Activated naive CD4-positive, alpha-beta T cell (primary cell): ENCODE results near the gene R3HDM1.
"Not testable (repeated sequence)": the region's sequence is repeated elsewhere in the genome, so short reads cannot be mapped to it uniquely, and the experiment has no call there.

Experiments used
- DNase-seq, 4 experiments: peaks; one replicate each; lab custom pipeline; 2025; lab: John Stamatoyannopoulos, UW

Gene R3HDM1

GRCh38 chr2:135570884-135571283, 39.6 kb downstream of the R3HDM1 start:
- no peak for DNase-seq

- DNase-seq: no peak
Measured at GRCh38 chr2:135573620-135574019, 42.3 kb downstream of the R3HDM1 start.

DNA sequence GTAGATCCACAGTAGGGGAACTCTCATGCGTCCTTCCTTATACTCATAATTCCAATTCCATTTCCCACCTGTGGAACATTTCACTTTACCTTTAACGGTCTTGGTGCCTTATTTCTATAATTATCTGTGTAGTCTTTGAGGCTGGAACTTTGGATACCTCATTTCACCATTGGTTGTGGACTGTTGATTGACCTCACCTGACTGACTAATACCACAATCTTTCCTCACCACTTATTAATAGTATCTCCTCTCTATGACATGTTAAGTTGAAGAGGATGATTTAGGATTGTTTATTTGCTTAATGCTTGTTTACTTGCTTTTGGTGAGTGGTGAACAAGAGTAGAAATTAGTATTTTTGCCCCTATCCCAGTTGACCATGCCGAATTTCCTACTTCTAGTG, 50.0 kb downstream of the R3HDM1 start:
- DNase-seq: no peak

DNA sequence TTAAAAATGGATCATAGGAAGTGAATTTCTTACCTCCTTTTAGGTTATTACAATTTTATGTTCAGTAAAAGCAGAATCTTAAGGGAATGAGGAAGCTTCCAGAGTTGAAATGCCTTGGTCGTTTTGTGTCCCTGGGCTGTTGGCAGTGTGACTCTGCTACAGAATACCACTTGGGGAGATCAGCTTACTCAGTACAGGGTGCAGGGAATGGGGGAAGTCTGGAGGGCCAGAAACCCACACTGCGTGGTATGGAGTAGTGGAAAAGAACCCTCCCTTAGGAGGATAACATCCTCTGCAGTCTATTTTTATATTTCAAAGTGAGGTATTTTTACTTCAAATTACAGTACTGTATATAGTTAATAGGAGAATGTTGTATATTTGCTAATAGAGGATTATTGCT, 51.1 kb downstream of the R3HDM1 start:
- DNase-seq: no peak

- no peak for DNase-seq
Measured at GRCh38 chr2:135585586-135585985, 54.3 kb downstream of the R3HDM1 start.

DNA sequence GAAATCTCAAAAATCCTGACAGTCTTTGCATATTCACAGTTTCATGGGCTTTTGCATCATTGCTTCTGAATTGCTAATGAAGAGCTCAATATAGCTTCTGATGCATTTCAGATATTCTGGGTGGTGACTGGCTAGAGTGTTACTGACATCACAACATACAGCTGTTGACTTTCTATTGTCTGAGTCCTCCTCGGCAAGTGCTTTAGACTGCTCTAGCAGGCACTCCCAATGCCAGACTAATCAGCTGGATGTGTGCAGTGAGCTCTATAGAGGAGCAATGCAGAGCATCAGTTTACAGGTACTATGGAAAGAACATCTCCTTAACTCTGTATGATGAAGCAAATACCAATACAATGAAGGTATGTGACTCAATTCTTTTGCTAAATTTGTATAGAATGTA, 54.9 kb downstream of the R3HDM1 start:
- no peak for DNase-seq

DNA sequence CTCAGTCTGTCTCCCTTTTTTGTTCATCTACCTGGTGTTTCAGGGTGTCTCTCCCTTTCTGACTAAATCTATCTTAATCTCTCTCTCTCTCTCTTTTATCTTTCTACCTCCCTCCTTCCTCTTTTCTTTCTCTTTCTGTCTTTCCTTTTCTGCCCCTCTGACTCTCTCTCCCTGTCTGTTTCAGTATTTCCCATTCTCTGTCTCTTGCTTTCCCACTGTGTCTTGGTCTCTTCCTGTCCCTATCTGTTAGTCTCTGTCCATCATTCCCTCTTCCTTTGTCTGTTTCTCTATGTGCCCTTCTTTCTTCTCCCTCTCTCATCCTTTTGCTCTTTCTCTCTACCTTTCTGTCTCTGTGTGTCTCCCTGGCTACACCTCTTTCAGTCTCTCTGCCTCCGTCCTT, 56.7 kb downstream of the R3HDM1 start:
- DNase-seq: no peak

DNA sequence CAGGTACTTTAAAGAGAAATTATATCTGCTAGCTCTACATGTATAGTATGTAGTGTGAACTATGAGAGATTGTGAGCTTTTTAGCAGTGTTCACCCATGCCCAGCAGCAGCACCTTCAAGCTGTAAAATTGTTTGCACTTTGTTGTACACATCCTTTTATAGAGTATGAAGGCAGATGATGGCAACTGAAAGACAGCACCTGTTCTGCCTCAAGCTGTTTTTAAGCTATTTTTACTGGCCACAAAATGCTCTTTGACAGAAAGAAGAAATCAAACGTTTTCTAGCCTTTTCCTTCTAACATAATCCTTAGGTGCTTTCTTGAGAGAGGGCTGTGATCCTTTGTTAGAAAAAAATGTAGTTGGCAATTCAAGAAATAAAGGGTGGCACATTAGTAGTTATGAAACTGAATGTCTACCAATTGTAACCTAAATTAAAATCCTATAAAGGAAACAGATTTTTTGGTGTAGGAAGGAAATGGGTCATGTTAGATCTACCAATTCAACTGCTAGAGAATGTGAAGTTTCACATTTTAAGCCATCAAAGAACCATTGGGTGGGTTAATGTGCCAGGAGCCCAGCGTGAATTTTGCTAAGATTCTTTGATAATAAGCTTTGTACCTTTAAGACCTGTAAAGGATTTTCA, 59.5 kb downstream of the R3HDM1 start:
- no peak for DNase-seq

GRCh38 chr2:135600915-135601314, 69.6 kb downstream of the R3HDM1 start:
- DNase-seq: no peak

GRCh38 chr2:135603543-135603942, 72.3 kb downstream of the R3HDM1 start:
- no peak for DNase-seq

GRCh38 chr2:135607561-135607960, 76.3 kb downstream of the R3HDM1 start:
- no peak for DNase-seq

DNA sequence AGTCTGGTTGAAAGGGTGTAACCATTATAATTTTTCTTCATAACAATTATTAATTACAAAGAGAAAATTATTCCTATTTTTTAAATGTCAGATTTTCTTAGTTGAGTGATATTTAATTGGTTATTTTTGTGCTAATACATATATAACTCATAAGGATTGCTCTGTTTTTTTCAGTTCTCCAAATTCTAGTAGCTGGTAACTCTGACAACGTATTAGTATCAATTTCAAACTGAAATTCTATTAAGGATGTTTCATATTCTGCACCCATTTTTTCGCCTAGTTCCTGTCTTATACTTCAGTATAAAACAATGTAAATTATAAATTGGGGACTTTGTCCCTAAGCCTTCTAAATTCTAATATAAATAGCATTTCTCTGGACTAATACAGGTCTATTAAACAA, 81.0 kb downstream of the R3HDM1 start:
- no peak for DNase-seq

DNA sequence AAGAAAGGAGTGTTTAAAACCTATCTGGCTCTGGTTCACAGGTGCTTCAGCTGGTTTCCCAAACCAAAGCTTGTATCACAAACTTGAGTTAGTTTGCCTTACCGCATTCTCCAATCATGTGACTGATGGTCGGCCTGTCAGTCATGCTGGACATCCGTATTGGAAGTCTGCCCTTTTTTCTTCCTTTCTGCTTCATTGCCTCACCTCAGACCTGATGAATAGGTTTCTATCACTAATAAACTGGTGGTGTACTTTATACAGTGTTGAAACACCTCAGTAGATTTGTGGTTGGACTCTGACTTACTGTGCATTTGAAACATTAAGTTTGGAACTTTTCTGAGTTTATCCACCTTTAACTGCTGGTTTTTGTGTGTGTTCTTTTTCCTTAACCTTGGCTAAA, 84.1 kb downstream of the R3HDM1 start:
- no peak for DNase-seq

DNA sequence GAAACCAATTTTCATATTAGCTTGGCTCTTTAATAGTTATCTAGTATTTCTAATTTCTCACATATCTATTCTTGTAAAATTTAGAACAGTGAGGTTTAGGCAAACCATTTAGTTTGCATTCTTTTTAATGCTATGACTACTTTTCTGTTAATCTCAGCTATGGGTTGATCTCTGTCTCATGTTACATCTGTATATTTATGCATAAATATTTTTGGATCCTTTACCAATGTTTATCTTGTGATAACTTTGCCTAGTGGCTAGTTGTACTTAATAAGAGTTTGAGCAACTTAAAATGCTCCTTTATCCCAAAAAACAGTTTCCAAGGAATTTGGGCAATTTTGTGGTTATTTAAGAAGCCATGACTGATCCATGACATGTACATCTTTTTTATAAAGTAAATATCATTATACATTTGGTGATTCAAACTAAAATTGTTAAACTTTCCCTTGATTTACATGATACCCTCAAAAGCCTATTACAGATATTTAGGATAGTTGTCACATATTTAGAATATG, 86.3 kb downstream of the R3HDM1 start:
- no peak for DNase-seq

DNA sequence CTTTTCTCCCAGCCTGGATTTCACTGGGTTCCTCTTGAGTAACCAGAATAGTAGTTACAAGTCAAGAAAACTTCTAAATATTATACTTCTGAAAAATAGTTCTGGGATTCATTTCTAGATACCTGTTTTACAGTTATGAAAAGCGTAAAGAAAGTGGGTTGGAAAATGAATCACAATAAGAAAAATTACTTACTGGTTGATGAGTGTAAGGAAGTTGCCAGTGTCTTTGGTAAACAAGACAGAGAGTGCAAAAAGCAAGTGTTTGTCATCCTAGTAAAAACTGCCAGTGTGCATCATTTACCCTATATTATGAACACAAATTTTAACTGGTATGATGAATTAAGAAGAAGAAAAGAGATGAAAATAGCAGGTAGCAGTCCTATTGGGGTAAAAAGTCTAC, 88.9 kb downstream of the R3HDM1 start:
- no peak for DNase-seq

GRCh38 chr2:135629520-135629919, 98.2 kb downstream of the R3HDM1 start:
- DNase-seq: no peak

DNA sequence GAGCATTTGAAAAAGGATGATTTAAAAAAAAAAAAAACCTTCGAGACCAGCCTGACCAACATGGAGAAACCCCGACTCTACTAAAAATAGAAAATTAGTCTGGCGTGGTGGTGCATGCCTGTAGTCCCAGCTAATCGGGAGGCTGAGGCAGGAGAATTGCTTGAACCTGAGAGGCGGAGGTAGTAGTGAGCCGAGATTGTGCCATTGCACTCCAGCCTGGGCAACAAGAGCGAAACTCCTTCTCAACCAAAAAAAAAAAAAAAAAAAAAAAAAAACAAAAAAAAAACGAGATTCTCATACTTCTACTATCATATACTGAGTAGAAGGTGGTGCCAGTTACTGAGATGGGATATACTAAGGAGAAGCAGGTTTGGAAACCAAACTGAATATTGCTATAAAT, 98.8 kb downstream of the R3HDM1 start:
- DNase-seq: not testable (repeated sequence)

DNA sequence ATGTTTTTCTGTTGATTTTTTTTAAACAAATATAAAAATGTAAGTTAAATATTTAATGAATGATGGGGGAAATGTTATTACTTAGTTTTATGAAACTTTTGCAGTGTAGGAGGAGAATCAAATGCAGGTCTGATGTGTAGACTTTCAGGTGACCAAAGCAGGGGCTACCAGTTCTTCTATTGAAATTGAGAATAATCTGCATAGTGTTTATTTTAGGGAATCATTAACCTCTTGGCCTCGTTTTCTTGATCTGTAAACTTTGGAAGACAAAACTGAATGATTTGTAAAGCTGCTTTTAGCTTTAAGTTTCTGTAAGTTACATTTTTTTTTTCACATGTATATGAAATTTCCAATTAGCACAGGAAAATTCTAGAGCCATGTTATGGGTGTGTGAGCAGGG, 99.2 kb downstream of the R3HDM1 start:
- no peak for DNase-seq

DNA sequence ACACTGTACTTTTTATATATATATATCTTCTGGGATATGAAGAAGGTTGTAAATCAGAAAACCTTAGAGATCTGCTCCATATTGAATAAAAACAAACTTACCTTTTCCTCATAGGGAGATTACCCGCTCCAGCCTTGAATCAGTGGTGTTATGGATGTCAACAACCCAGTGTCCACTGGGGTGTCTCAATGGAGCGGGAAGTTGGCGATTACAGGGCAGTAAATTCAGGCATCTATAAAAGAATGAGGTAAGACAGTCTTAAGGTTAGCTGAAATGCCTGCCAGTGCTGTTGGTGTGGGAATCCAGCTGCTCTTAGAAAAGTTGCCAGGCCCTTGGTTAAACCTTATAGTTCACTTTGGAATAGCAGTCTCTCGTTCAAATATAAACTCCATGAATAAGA, 102.3 kb downstream of the R3HDM1 start:
- no peak for DNase-seq

DNA sequence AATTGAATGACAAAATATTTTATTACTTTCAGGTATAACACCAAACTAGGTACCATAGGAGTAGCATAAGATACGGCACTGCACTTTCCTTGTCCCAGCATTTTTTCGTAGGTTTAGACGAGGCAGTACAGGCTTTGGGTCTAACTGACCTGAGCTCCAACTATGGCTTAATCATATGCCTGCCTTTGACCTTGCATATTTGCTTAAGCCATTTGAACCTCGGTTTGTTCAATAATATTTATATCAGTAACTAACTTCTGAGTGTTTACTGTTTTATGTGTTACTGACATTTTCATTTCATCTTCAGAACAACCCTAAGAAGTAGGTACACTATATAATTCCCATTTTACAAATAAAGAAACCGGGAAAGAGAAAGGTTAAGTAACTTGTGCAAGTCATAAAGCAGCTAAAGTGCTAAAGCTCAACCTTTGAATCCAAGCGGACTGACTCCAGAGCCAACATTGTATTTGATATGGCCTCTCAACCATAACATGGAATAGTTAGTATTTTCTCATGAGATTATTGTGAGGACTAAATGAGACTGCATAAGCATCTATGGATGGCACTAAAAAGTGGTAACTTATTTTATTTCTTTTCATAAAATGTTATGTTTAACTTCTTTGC, 104.0 kb downstream of the R3HDM1 start:
- no peak for DNase-seq

GRCh38 chr2:135636982-135637381, 105.7 kb downstream of the R3HDM1 start:
- DNase-seq: no peak

GRCh38 chr2:135637456-135638087, 106.3 kb downstream of the R3HDM1 start:
- no peak for DNase-seq

GRCh38 chr2:135638825-135639224, 107.5 kb downstream of the R3HDM1 start:
- no peak for DNase-seq
